DND-41 (cell line): Measurements from ENCODE around the gene LGALS3BP.

Experiments used
- EZH2 ChIP-seq: IDR thresholded peaks from 3 replicates; pipeline ENCODE4 v1.6.1; 2012; ENCODE audit warnings: borderline replicate concordance, low read depth, mild to moderate bottlenecking, moderate library complexity, low read length, inconsistent platforms; ENCODE audit not compliant: severe bottlenecking
- TF ChIP-seq, protein P1 (sequence below): IDR thresholded peaks from 2 replicates; pipeline ENCODE4 v1.5.1; 2012; ENCODE audit warnings: borderline replicate concordance, low read length, moderate library complexity, mild to moderate bottlenecking; ENCODE audit not compliant: poor library complexity, severe bottlenecking; ENCODE audit errors: extremely low read depth

DNA sequence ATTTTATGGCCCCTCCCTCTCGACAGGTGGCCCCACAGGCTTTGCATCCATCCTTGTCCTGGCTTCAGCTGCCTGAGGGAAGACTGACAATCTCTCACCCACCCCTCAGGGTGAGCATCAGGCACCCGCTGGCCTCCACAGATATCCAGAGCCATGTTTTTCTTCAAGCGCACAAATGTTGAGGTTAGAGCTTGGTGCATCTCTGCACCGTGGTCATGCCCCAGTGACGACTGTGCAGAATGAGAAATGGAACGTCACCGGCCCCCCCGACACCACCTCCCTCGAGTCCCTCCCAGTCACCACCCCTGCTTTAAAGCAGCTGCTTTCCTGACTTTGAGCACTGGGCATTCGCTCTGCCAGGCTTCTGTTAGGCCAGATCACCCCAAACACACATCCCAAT lies 34.8 kb downstream of the LGALS3BP start:
- TF ChIP-seq, protein P1, sequence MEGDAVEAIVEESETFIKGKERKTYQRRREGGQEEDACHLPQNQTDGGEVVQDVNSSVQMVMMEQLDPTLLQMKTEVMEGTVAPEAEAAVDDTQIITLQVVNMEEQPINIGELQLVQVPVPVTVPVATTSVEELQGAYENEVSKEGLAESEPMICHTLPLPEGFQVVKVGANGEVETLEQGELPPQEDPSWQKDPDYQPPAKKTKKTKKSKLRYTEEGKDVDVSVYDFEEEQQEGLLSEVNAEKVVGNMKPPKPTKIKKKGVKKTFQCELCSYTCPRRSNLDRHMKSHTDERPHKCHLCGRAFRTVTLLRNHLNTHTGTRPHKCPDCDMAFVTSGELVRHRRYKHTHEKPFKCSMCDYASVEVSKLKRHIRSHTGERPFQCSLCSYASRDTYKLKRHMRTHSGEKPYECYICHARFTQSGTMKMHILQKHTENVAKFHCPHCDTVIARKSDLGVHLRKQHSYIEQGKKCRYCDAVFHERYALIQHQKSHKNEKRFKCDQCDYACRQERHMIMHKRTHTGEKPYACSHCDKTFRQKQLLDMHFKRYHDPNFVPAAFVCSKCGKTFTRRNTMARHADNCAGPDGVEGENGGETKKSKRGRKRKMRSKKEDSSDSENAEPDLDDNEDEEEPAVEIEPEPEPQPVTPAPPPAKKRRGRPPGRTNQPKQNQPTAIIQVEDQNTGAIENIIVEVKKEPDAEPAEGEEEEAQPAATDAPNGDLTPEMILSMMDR = no peak
- no peak for TF ChIP-seq EZH2
